ENCODE data around the gene RAB25.
A peak's percentile ranks its signal among the peaks of the same experiment; 100 is the strongest.

The RAB25 gene

DNA sequence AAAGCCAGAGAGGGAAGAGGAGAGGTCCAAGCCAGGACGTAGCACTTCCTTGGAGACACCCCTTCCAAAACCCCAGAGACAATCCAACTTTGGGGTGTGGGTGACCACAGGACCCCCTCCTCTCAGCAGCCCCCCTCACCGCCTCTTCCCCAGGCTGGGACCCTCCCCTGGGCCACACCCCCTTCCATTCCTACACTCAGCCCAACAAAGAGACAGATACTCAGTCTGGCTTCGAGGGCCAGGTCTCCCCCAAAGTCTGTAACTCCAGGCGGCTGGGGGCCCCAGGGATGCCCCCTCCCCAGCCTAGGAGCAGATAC lies 19.9 kb downstream of the RAB25 start:
- no peak for DNase-seq

- DNase-seq = no peak
Observed at GRCh38 chr1:156081180-156081916, 20.4 kb downstream of the RAB25 start.

GRCh38 chr1:156081917-156082308 lies 21.0 kb downstream of the RAB25 start:
- DNase-seq = no peak

DNA sequence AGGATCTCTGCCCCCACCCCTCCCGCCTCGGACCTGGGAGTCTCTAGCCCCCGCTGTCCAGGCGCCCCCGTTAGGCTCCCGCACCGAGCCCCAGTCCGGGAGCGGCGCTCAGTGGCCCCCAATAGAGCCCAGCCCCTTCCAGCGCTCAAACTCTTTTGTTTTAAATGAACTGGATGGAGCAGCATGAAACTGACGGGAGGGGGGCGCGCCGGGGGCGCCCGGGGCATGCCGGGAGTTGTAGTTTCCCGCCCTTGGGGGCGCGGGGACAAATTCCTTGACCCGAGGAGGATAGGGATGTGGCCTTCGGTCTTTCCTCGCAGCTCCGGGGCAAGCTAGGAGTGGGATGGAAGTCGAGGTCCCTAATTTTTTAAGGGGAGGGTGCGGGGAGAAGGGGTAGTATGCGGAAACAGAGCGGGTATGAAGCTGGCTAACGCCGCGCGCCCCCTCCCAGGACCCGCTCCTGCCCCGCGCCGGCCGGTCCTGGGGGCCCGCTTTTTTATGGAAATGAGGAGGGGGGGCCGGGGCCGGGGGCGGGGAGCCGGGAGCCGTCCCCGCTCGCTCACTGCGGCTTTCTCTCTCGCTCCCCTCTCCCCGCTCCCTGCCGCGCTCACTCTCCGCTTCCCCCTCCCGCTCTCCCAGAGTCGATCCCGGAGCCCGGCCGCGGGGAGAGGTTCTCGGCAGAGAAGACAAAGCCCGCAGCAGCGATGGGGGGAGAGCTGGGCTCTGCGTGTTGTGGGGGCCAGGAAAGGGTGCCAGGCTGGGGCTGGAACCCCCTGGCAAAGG lies 21.5 kb downstream of the RAB25 start, which contains the start of gene MEX3A:
TSS of gene MEX3A (minus strand) at position 157 of the 783 bp plus-strand sequence. CDS start 467 bp downstream, outside the sequence.
- peak; percentile 46 for DNase-seq

DNA sequence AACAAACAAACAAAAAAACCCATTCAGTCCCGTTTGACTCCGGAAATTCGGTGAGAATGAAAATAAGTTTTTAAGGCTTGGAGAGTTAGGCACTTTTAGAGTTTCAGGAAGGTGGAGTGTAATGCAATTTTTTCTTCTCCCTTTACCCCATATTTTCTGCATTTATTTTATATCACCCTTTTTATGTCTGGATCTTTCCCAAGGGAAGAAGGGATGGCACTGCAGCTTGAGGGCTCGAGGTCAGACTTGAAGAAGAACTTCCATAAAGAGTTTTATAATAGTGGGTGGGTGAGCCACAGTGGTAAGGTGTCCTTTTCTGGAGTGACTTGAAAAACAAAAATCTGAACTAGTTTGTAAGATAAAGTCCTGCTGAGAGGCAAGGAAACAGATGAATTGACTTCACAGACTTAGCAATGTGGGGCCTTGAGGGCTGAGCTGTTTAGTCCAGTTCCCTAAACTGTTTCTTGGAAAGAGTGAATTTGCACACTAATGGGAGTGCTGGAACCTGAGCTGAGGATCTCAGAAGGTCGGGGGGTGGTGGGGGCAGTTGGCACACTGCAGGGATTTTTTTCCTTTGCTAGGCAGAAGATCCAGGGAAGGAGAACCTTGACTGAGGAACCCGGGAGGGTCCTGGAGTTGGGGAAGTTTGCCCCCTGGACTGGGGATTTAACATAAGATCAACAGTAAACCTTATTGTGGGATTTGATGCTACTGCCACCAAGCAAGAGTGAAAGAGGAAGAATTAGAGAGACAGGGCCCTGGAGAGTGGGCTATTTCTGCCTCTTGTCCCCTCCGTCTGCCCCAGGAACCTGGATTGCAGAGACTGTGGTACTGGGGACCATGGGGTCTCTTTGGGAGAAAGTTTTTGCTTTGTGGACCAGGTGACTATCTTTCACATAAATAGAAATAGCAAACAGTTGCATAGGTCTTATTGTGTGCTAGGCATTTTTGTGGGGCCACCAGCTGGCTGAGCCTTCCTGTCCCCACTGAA lies 23.1 kb downstream of the RAB25 start:
- DNase-seq = no peak

- DNase-seq = peak; percentile 39
Observed at GRCh38 chr1:156086256-156086662, 25.3 kb downstream of the RAB25 start.

DNA sequence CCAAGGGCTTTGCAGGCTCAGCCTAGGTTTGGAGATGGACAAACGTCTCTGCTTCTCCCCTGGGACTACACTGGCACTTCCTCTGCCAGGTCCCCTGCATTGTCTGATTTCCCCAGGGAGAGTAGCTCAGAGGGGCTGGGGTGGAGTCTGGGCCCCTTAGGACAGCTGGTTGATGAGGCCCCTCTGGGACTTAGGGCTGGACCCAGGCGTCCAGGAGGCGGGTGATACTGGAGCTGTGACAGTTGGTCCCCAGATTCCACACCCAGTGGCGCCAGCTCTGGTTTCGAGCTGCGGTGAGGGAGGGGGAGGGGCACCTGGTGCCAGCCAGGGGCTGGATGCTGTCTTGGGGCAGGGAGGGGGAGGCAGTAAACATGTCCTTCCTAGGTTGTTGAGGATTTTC lies 28.7 kb downstream of the RAB25 start:
- no peak for DNase-seq

GRCh38 chr1:156090138-156090839 lies 29.3 kb downstream of the RAB25 start:
- DNase-seq = no peak

DNA sequence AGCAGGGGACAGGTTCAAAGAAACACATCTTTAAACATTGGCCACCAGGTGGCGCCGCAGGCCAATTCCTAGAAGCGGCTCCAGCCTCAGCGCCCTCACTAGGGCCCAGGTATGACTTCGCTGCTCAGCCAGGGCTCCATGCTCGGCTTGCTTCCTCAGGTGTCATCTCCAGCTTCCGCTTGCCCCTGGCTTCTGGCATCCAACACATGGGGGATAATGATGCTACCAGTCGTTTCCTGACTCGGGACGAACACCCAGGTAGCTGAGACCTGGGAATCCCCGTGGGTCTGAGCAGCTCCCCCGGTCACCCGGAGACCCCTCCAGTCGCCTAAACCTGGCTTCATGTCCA lies 29.9 kb downstream of the RAB25 start:
- DNase-seq = peak; percentile 67

DNA sequence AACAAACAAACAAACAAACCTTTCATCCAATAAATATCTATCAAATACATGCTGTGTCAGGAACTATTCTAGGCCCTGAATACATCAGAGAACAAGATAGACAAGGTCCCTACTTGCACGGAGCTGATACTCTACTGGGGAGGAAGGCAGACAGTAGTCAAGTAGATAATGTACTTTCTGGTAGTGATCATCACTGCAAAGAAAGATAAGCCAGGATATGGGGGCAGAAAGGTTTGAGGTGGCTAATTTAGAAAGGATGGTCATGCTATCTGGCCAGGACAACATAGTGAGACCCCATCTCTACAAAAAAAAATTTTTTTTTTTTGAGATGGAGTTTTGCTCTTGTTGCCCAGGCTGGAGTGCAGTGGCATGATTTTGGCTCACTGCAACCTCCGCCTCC lies 30.6 kb downstream of the RAB25 start:
- DNase-seq = no peak

DNA sequence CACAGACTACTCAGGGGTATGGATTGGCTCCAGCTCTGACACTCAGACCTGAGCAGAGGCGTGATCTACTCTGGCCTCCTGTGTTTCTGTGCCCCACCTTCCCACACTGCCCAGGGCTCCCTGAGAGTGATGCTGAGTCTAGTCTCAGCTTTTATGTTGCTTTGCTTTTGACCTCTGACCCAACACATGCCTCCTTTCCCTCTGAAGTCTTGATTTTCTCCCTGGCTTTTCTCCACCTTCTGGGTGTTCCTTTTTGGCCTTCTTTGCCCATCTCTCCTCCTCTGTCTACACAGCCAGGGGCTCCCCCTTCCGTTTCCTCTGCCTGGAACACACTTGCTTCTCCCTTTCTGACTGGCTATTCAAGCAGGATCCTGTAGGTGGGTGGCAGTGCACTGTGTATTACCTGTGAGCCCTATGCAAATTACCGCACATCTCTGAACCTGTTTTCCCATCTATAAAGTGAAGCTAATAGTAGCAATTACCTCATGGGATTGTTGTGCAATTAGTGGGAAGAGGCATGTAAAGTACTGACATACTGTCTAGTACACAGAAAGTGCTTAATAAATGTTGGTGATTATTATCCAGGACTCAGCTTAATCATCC lies 35.0 kb downstream of the RAB25 start:
- DNase-seq = no peak

GRCh38 chr1:156096640-156097391 lies 35.9 kb downstream of the RAB25 start:
- peak; percentile 58 for DNase-seq

- no peak for DNase-seq
Observed at GRCh38 chr1:156097499-156098178, 36.7 kb downstream of the RAB25 start.

GRCh38 chr1:156098784-156099183 lies 37.8 kb downstream of the RAB25 start:
- DNase-seq = no peak

DNA sequence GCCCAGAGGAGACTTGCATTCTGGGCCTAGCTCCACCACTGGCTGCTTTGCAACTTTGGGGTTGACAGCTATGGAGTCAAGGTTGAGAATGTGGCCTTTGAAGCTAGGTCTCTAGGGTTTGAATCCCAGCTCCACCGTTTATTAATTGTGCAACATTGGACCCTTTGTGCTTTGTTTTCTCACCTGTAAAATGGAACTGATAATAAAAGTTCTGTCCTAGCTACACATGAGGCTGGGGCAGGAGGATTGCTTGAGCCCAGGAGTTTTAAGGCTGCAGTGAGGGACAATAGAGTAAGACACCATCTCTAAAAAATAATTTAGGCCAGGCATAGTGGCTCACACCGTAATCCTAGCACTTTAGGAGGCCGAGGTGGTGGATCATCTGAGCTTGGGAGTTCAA lies 38.3 kb downstream of the RAB25 start:
- no peak for DNase-seq

- peak; percentile 63 for DNase-seq
Observed at GRCh38 chr1:156100205-156100995, 39.4 kb downstream of the RAB25 start.

- DNase-seq = no peak
Observed at GRCh38 chr1:156101880-156102279, 40.9 kb downstream of the RAB25 start.

DNA sequence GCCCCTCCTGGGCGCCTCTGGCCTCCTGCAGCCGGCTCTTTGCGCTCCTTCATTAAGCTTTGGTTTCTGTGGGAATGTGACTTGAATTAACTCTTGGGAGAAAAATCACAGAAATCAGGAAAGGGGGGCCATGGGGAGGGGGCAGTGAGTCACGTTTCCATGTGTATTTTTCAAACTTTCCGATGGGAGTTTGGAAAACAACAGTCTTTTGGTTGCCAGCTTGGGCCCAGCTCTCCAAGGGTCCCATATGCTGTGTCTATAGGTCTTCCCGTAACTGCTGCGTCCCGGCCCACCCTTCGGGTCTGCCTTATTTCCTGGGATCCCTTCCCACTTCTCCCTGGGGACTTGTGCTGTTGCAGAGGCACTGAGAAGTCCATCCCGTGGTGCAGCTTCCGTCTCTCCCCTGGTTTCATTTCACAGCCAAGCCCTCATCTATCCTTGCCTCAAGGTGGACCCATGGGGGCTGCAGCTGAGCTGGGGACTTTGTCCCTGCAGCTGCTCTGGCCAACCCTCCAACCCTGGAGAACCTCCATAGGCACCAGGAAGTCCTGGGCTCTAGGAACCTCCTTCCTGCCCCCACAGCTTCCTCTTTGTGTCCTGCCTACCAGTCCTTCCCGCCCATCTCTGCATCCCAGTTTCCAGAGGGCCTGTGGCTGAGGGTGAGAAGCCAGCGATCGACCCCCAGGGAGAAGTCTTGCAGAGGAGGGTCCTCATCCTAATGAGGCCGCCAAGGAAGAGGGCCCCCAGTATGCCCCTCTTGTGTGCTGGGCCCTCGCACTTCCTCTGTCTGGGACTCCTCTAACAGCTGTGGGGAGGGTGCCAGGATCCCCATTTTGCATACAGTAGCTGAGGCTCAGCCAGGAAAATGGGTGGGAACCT lies 41.9 kb downstream of the RAB25 start:
- DNase-seq = no peak

DNA sequence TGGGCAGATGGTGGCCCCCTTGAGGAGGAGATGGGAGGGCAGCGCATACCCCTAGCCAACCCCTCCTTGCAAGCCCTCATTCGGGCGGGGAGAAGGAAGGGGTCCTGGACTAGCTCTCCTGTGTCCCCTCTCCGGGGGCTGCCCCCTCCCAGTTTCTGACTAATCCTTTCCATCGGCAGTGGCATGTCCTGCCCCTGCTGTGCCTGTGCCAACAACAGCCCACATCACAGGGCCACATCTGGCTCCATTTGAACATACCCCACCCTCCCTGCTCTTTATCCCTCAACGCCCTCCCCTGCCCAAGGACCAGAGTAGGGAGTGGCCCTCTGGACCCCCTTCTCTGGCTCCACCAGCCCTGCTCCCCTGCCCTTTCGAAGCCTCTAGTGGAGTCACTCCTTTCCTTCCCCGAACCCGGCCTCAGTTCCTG lies 42.6 kb downstream of the RAB25 start:
- no peak for DNase-seq

Measured in NCI-H2029 (cell line).